CD14-positive monocyte (primary cell): Measurements from ENCODE around the gene RPP14. TPM values are rescaled to one million over a fixed set of nuclear protein-coding genes. Genes with fewer than 3 reads are reported as not detected.
A peak's percentile ranks its signal among the peaks of the same experiment; 100 is the strongest.

Source experiments
- DNase-seq, 3 donors: peaks; one replicate each; pipeline ENCODE4 v3.0.0-alpha.2; 2011 to 2022
- H2AFZ ChIP-seq: 2 replicates; pipeline ENCODE4 v1.6.0; 2012; ENCODE audit warnings: mild to moderate bottlenecking, low read depth, low read length, inconsistent platforms; ENCODE audit not compliant: insufficient read depth, poor library complexity, severe bottlenecking
- H3K27ac ChIP-seq, 2 donors: 1 replicate in 1 of 2; 2 replicates in 1 of 2; pipeline ENCODE4 v1.5.1; 2012 to 2013; ENCODE audit warnings: low read length in 2 of 2, control low read depth in 1 of 2, inconsistent platforms in 1 of 2, low read depth in 1 of 2, mild to moderate bottlenecking in 1 of 2
- H3K27me3 ChIP-seq, 2 donors: one replicate each; pipeline versions ENCODE4 v1.6.0 to v1.6.1; 2011 to 2013; ENCODE audit warnings: low read length in 2 of 2; ENCODE audit not compliant: control insufficient read depth in 2 of 2, insufficient read depth in 2 of 2
- H3K36me3 ChIP-seq, 2 donors: replicated peaks in 1 of 2; 1 replicate in 1 of 2; 2 replicates in 1 of 2; pipeline versions ENCODE4 v1.5.1 to v1.6.1; 2012 to 2013; ENCODE audit warnings: low read length in 2 of 2, control low read depth in 1 of 2, inconsistent platforms in 1 of 2, mild to moderate bottlenecking in 1 of 2; ENCODE audit not compliant: insufficient read depth in 2 of 2, control insufficient read depth in 1 of 2
- H3K4me1 ChIP-seq, 2 donors: 1 replicate in 1 of 2; 2 replicates in 1 of 2; pipeline versions ENCODE4 v1.5.1 to v1.6.1; 2012 to 2013; ENCODE audit warnings: low read length in 2 of 2, control low read depth in 1 of 2, inconsistent platforms in 1 of 2, mild to moderate bottlenecking in 1 of 2, moderate library complexity in 1 of 2; ENCODE audit not compliant: insufficient read depth in 2 of 2, control insufficient read depth in 1 of 2
- H3K4me2 ChIP-seq: replicated peaks from 2 replicates; pipeline ENCODE3; 2012; ENCODE audit warnings: low read length, moderate library complexity, mild to moderate bottlenecking; ENCODE audit not compliant: poor library complexity, severe bottlenecking; ENCODE audit errors: extremely low read depth
- H3K4me3 ChIP-seq, 3 experiments: fragments of 200-600 bp in 1 of 3; sonication (generic) in 1 of 3; replicated peaks in 1 of 3; 1 replicate in 2 of 3; 2 replicates in 1 of 3; pipeline ENCODE4 v1.5.1; 2011 to 2013; ENCODE audit warnings: low read length in 3 of 3, mild to moderate bottlenecking in 3 of 3, control low read depth in 2 of 3, low read depth in 2 of 3, inconsistent platforms in 1 of 3, moderate library complexity in 1 of 3
- H3K79me2 ChIP-seq: 2 replicates; pipeline ENCODE4 v1.6.0; 2012; ENCODE audit warnings: mild to moderate bottlenecking, control low read depth, inconsistent platforms, low read length, moderate library complexity; ENCODE audit not compliant: insufficient read depth
- H3K9ac ChIP-seq: 2 replicates; pipeline ENCODE4 v1.6.0; 2017; ENCODE audit warnings: low read length, mild to moderate bottlenecking; ENCODE audit not compliant: insufficient read depth, poor library complexity, severe bottlenecking
- H3K9me3 ChIP-seq, 2 donors: replicated peaks in 1 of 2; 1 replicate in 1 of 2; 2 replicates in 1 of 2; pipeline versions ENCODE4 v1.5.1 to v1.6.1; 2012 to 2013; ENCODE audit warnings: low read length in 2 of 2, control low read depth in 1 of 2; ENCODE audit not compliant: control insufficient read depth in 1 of 2, insufficient read depth in 1 of 2
- H4K20me1 ChIP-seq: 2 replicates; pipeline ENCODE4 v1.6.0; 2012; ENCODE audit warnings: mild to moderate bottlenecking, low read length, control low read depth, moderate library complexity; ENCODE audit not compliant: insufficient read depth
- H3K27ac Mint-ChIP-seq, 7 donors: one replicate each; pipeline ENCODE4 v1.8.0; 2020; ENCODE audit warnings: mild to moderate bottlenecking in 7 of 7, mixed read lengths in 7 of 7, moderate library complexity in 6 of 7, inconsistent platforms in 2 of 7
- H3K27me3 Mint-ChIP-seq, 3 donors: one replicate each; pipeline ENCODE4 v1.8.0; 2021 to 2022; ENCODE audit warnings: low read depth in 3 of 3, mild to moderate bottlenecking in 3 of 3, mixed read lengths in 3 of 3, moderate library complexity in 3 of 3, inconsistent platforms in 1 of 3
- H3K36me3 Mint-ChIP-seq, 2 donors: one replicate each; pipeline ENCODE4 v1.8.0; 2020; ENCODE audit warnings: mixed read lengths in 2 of 2, inconsistent platforms in 1 of 2, mild to moderate bottlenecking in 1 of 2
- H3K4me1 Mint-ChIP-seq: one replicate; pipeline ENCODE4 v1.8.0; 2020; ENCODE audit warnings: mild to moderate bottlenecking, mixed read lengths
- H3K4me3 Mint-ChIP-seq, 2 donors: one replicate each; pipeline ENCODE4 v1.8.0; 2020; ENCODE audit warnings: mild to moderate bottlenecking in 2 of 2, mixed read lengths in 2 of 2, moderate library complexity in 1 of 2
- H3K9me3 Mint-ChIP-seq, 7 donors: one replicate each; pipeline ENCODE4 v1.8.0; 2020 to 2022; ENCODE audit warnings: mixed read lengths in 7 of 7, mild to moderate bottlenecking in 6 of 7, moderate library complexity in 6 of 7, inconsistent platforms in 2 of 7
- WGBS: methylation state at CpG from one replicate; pipeline ENCODE4 v1.1.5; 2013; ENCODE audit warnings: missing lambda C conversion rate; ENCODE audit not compliant: insufficient coverage; 5-methylcytosine and 5-hydroxymethylcytosine counted together
- intact Hi-C, 2 donors: fragments of 100-400 bp; cut with micrococcal nuclease; formaldehyde crosslinking; loops; one replicate each; pipeline versions ENCODE4 v1.15.0 to v1.15.1; 2023
- polyA plus RNA-seq, 3 donors: library from polyadenylated mRNA; depleted of rRNA in 1 of 3; unstranded in 2 of 3; stranded (reverse) in 1 of 3; fragments of 300-500 nt in 2 of 3; fragments of >200 nt in 1 of 3; fragmentation: Illumina TruSeq in 2 of 3; gene quantifications; 1 replicate in 2 of 3; 2 replicates in 1 of 3; pipeline ENCODE4 v1.2.3, GENCODE V29; 2012 to 2021
- TF ChIP-seq, protein P1 (sequence below): fragments of 200-600 bp; IDR thresholded peaks from one replicate; pipeline ENCODE4 v1.8.0; 2022; ENCODE audit warnings: antibody characterized with exemption, mild to moderate bottlenecking

The RPP14 gene
- polyA plus RNA-seq, 3 donors, result 3.5 to 8.8 (median 6.6) TPM

- intact Hi-C loops, result loop anchor here (2.0 to 10.0 kb wide), 4 partner anchors 21 to 351 kb away; partner anchors contain the start of gene KCTD6 (in 2 of the 2)
Measured at GRCh38 chr3:58335652-58335947, 29.6 kb downstream of the RPP14 start.

GRCh38 chr3:58336135-58336882, 30.3 kb downstream of the RPP14 start:
- peak overlapping the region; percentile 90 to 100 (median 97) for H3K27ac Mint-ChIP-seq
- Histone ChIP-seq H2AFZ (no peak overlapping the region), H3K27me3 (no peaks in the 10 kb centered on the region), H3K36me3 (peaks cover 6 to 14% of the 10 kb centered on the region in 2 donors), H3K4me3 (peak overlapping the region in 1 of 3 experiments; percentile 11), H3K79me2 (peaks cover 81% of the 10 kb centered on the region), H3K4me2 (peak overlapping the region; percentile 80), H3K27ac (peak overlapping the region; percentile 51 to 94), H4K20me1 (peaks cover 11% of the 10 kb centered on the region), H3K9ac (no peak overlapping the region), H3K4me1 (peaks cover 44% of the 10 kb centered on the region in 2 donors), H3K9me3 (no peaks in the 10 kb centered on the region)
- peaks cover 0 to 3% (median 2%) of the 10 kb centered on the region in 3 donors for H3K27me3 Mint-ChIP-seq
- no peaks in the 10 kb centered on the region for H3K9me3 Mint-ChIP-seq
- TF ChIP-seq, protein P1, sequence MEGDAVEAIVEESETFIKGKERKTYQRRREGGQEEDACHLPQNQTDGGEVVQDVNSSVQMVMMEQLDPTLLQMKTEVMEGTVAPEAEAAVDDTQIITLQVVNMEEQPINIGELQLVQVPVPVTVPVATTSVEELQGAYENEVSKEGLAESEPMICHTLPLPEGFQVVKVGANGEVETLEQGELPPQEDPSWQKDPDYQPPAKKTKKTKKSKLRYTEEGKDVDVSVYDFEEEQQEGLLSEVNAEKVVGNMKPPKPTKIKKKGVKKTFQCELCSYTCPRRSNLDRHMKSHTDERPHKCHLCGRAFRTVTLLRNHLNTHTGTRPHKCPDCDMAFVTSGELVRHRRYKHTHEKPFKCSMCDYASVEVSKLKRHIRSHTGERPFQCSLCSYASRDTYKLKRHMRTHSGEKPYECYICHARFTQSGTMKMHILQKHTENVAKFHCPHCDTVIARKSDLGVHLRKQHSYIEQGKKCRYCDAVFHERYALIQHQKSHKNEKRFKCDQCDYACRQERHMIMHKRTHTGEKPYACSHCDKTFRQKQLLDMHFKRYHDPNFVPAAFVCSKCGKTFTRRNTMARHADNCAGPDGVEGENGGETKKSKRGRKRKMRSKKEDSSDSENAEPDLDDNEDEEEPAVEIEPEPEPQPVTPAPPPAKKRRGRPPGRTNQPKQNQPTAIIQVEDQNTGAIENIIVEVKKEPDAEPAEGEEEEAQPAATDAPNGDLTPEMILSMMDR, result no peak
- intact Hi-C loops, result loop anchor here (2.0 to 10.0 kb wide), 3 partner anchors 14 to 352 kb away; partner anchors contain the start of gene KCTD6 (in 1 of the 2)
- H3K4me1 Mint-ChIP-seq, result peaks cover 54% of the 10 kb centered on the region
- H3K36me3 Mint-ChIP-seq, result peaks cover 18 to 24% of the 10 kb centered on the region in 2 donors
- DNase-seq, result peak in 1 of 3 donors; percentile 72
- WGBS, result no CpG with 5 or more reads among the region's 3 CpGs
- no peak overlapping the region for H3K4me3 Mint-ChIP-seq

More at GRCh38 chr3:58335652-58335947, 29.6 kb downstream of the RPP14 start:
- Mint-ChIP-seq H3K4me3 (peak overlapping the region; percentile 67 to 90), H3K4me1 (peaks cover 52% of the 10 kb centered on the region), H3K27ac (peak overlapping the region; percentile 95 to 100 (median 98)), H3K27me3 (peaks cover 0 to 3% (median 2%) of the 10 kb centered on the region in 3 donors), H3K36me3 (peaks cover 12 to 17% of the 10 kb centered on the region in 2 donors), H3K9me3 (no peaks in the 10 kb centered on the region)
- H4K20me1 ChIP-seq, result peaks cover 5% of the 10 kb centered on the region
- TF ChIP-seq, protein P1, result no peak
- H3K27me3 ChIP-seq, result no peaks in the 10 kb centered on the region
- 14% methylated on average over 1 of the region's 1 CpG for WGBS
- H3K9ac ChIP-seq, result peak overlapping the region; percentile 48
- peak overlapping the region; percentile 37 for H2AFZ ChIP-seq
- peak overlapping the region; percentile 37 to 94 for H3K27ac ChIP-seq
- peak in 1 of 3 donors; percentile 69 for DNase-seq
- peak overlapping the region; percentile 7 to 94 (median 92) for H3K4me3 ChIP-seq
- peaks cover 3 to 7% of the 10 kb centered on the region in 2 donors for H3K36me3 ChIP-seq
- H3K9me3 ChIP-seq, result no peaks in the 10 kb centered on the region
- H3K4me2 ChIP-seq, result peak overlapping the region; percentile 80
- H3K79me2 ChIP-seq, result peaks cover 74% of the 10 kb centered on the region
- peaks cover 44% of the 10 kb centered on the region in 2 donors for H3K4me1 ChIP-seq
